Adipocyte (in vitro differentiated cells): ENCODE results near the gene LRRC46.

Experiments used
- DNase-seq: peaks from one replicate; pipeline ENCODE4 v3.0.0-alpha.2; 2015; ENCODE audit warnings: low read depth
- H3K27me3 ChIP-seq: replicated peaks from 2 replicates; pipeline ENCODE4 v1.7.0; 2013; ENCODE audit warnings: mild to moderate bottlenecking, low read length, moderate library complexity; ENCODE audit not compliant: control insufficient read depth, insufficient read depth
- H3K36me3 ChIP-seq: 2 replicates; pipeline ENCODE4 v1.7.0; 2013; ENCODE audit warnings: low read length, mild to moderate bottlenecking, moderate library complexity; ENCODE audit not compliant: control insufficient read depth, insufficient read depth, severe bottlenecking
- H3K4me1 ChIP-seq: 2 replicates; pipeline ENCODE4 v1.7.0; 2013; ENCODE audit warnings: mild to moderate bottlenecking, low read length, moderate library complexity; ENCODE audit not compliant: control insufficient read depth, insufficient read depth
- H3K4me3 ChIP-seq: 2 replicates; pipeline ENCODE4 v1.7.0; 2013; ENCODE audit warnings: mild to moderate bottlenecking, low read length, moderate library complexity
- H3K9ac ChIP-seq: 2 replicates; pipeline ENCODE4 v1.7.0; 2013; ENCODE audit warnings: mild to moderate bottlenecking, low read length, moderate library complexity
- H3K9me3 ChIP-seq: 2 replicates; pipeline ENCODE4 v1.7.0; 2013; ENCODE audit warnings: mild to moderate bottlenecking, low read length, moderate library complexity; ENCODE audit not compliant: control insufficient read depth

LRRC46 gene

GRCh38 chr17:47837401-47838039 lies 6.0 kb downstream of the LRRC46 start:
- Histone ChIP-seq H3K4me1 (peaks cover 52% of the 10 kb centered on the region), H3K4me3 (peak overlapping the region; percentile 80), H3K36me3 (peaks cover 27% of the 10 kb centered on the region), H3K27me3 (no peaks in the 10 kb centered on the region), H3K9me3 (no peaks in the 10 kb centered on the region), H3K9ac (peak overlapping the region; percentile 94)
- no peak for DNase-seq

GRCh38 chr17:47838636-47839035 lies 7.2 kb downstream of the LRRC46 start:
- Histone ChIP-seq H3K9ac (peak overlapping the region; percentile 94), H3K4me3 (peak overlapping the region; percentile 80), H3K36me3 (peaks cover 27% of the 10 kb centered on the region), H3K4me1 (peaks cover 52% of the 10 kb centered on the region), H3K9me3 (no peaks in the 10 kb centered on the region), H3K27me3 (no peaks in the 10 kb centered on the region)
- no peak for DNase-seq

GRCh38 chr17:47839071-47839470 lies 7.6 kb downstream of the LRRC46 start:
- no peak for DNase-seq
- no peaks in the 10 kb centered on the region for H3K27me3 ChIP-seq
- H3K9ac ChIP-seq, result peak overlapping the region; percentile 94
- peaks cover 27% of the 10 kb centered on the region for H3K36me3 ChIP-seq
- no peaks in the 10 kb centered on the region for H3K9me3 ChIP-seq
- peak overlapping the region; percentile 80 for H3K4me3 ChIP-seq
- peaks cover 52% of the 10 kb centered on the region for H3K4me1 ChIP-seq

- peak overlapping the region; percentile 80 for H3K4me3 ChIP-seq
- H3K4me1 ChIP-seq, result peaks cover 51% of the 10 kb centered on the region
- H3K9me3 ChIP-seq, result no peaks in the 10 kb centered on the region
- no peak for DNase-seq
- peaks cover 19% of the 10 kb centered on the region for H3K36me3 ChIP-seq
- peaks cover 3% of the 10 kb centered on the region for H3K27me3 ChIP-seq
- H3K9ac ChIP-seq, result peak overlapping the region; percentile 94
Observed at GRCh38 chr17:47840001-47840741, 8.7 kb downstream of the LRRC46 start.

GRCh38 chr17:47840742-47841487 lies 9.4 kb downstream of the LRRC46 start, which contains the start of gene SCRN2:
Gene SCRN2 (minus strand): TSS chr17:47841273. CDS start chr17:47840843, 430 bp downstream.
- H3K4me1 ChIP-seq, result peaks cover 44% of the 10 kb centered on the region
- H3K4me3 ChIP-seq, result peak within 1 kb of the TSS; percentile 80
- peak; percentile 91 for DNase-seq
- H3K9me3 ChIP-seq, result no peaks in the 10 kb centered on the region
- peaks cover 12% of the 10 kb centered on the region for H3K36me3 ChIP-seq
- H3K9ac ChIP-seq, result peak within 1 kb of the TSS; percentile 94
- peaks cover 10% of the 10 kb centered on the region for H3K27me3 ChIP-seq

GRCh38 chr17:47841488-47842291 lies 10.2 kb downstream of the LRRC46 start:
- peaks cover 7% of the 10 kb centered on the region for H3K36me3 ChIP-seq
- DNase-seq, result no peak
- H3K9ac ChIP-seq, result peak overlapping the region; percentile 94
- H3K4me1 ChIP-seq, result peaks cover 37% of the 10 kb centered on the region
- no peaks in the 10 kb centered on the region for H3K9me3 ChIP-seq
- H3K27me3 ChIP-seq, result peaks cover 18% of the 10 kb centered on the region
- peak overlapping the region; percentile 80 for H3K4me3 ChIP-seq

- Histone ChIP-seq H3K36me3 (peaks cover 4% of the 10 kb centered on the region), H3K9ac (no peak overlapping the region), H3K4me3 (no peak overlapping the region), H3K4me1 (peaks cover 20% of the 10 kb centered on the region), H3K27me3 (peaks cover 34% of the 10 kb centered on the region), H3K9me3 (no peaks in the 10 kb centered on the region)
- no peak for DNase-seq
Observed at GRCh38 chr17:47843391-47843730, 11.9 kb downstream of the LRRC46 start.

GRCh38 chr17:47844227-47844626 lies 12.8 kb downstream of the LRRC46 start:
- no peaks in the 10 kb centered on the region for H3K9me3 ChIP-seq
- DNase-seq, result no peak
- H3K4me1 ChIP-seq, result peaks cover 11% of the 10 kb centered on the region
- no peaks in the 10 kb centered on the region for H3K36me3 ChIP-seq
- H3K4me3 ChIP-seq, result no peak overlapping the region
- peaks cover 41% of the 10 kb centered on the region for H3K27me3 ChIP-seq
- H3K9ac ChIP-seq, result no peak overlapping the region

GRCh38 chr17:47844814-47845715 lies 13.6 kb downstream of the LRRC46 start:
- H3K27me3 ChIP-seq, result peaks cover 47% of the 10 kb centered on the region
- no peaks in the 10 kb centered on the region for H3K9me3 ChIP-seq
- no peaks in the 10 kb centered on the region for H3K36me3 ChIP-seq
- no peak overlapping the region for H3K4me3 ChIP-seq
- DNase-seq, result peak; percentile 36
- no peak overlapping the region for H3K9ac ChIP-seq
- H3K4me1 ChIP-seq, result peaks cover 4% of the 10 kb centered on the region

GRCh38 chr17:47845716-47846075 lies 14.2 kb downstream of the LRRC46 start:
- H3K4me3 ChIP-seq, result no peak overlapping the region
- H3K9ac ChIP-seq, result no peak overlapping the region
- H3K27me3 ChIP-seq, result peaks cover 50% of the 10 kb centered on the region
- no peak for DNase-seq
- H3K9me3 ChIP-seq, result no peaks in the 10 kb centered on the region
- H3K36me3 ChIP-seq, result no peaks in the 10 kb centered on the region
- H3K4me1 ChIP-seq, result no peaks in the 10 kb centered on the region
